Endothelial cell of umbilical vein (primary cell): Measurements from ENCODE around the gene ATF5. TPM values are rescaled to one million over a fixed set of nuclear protein-coding genes. Genes with fewer than 3 reads are reported as not detected.

ENCODE experiments used
- BruUV-seq: library from RNA; stranded (reverse); fragments of 400-500 nt; replicated peaks from 2 replicates; lab custom pipeline; 2021; lab: Mats Ljungman, UMichigan
- CTCF ChIA-PET: fragments of 300-600, 350-600 bp; sonication (Branson Sonifier 250); formaldehyde crosslinking; loops from one replicate; lab custom pipeline; 2021; ENCODE audit warnings: antibody characterized with exemption, inconsistent platforms; lab: Charles Lee
- POLR2A ChIA-PET: fragments of 300-600, 350-600 bp; sonication (Branson Sonifier 250); formaldehyde crosslinking; loops from one replicate; lab custom pipeline; 2021; ENCODE audit warnings: antibody characterized with exemption, inconsistent platforms; lab: Charles Lee
- DNase-seq: peaks from one replicate; pipeline ENCODE4 v3.0.0-alpha.2; 2011; ENCODE audit warnings: low read depth, low spot score
- FAIRE-seq: peaks from 2 replicates; lab custom pipeline; 2011; peaks lifted over from hg19 to GRCh38; lab: Jason Lieb, UNC
- H2AFZ ChIP-seq: 2 replicates; pipeline ENCODE4 v1.6.0; 2012; ENCODE audit warnings: low read depth, low read length, control low read depth, inconsistent platforms
- H3K27ac ChIP-seq: 2 replicates; pipeline ENCODE4 v1.5.1; 2011; ENCODE audit warnings: low read depth, mild to moderate bottlenecking, control low read depth, low read length, moderate library complexity; ENCODE audit not compliant: insufficient read depth
- H3K27me3 ChIP-seq, 2 experiments: 2 replicates each; pipeline versions ENCODE4 v1.6.0 to v1.6.1; 2011; ENCODE audit warnings: low read length in 2 of 2, mixed read lengths in 1 of 2; ENCODE audit not compliant: control insufficient read depth in 2 of 2, insufficient read depth in 2 of 2
- H3K36me3 ChIP-seq, 2 experiments: 2 replicates in 1 of 2; 3 replicates in 1 of 2; pipeline ENCODE4 v1.5.1; 2011; ENCODE audit warnings: low read length in 2 of 2, mild to moderate bottlenecking in 1 of 2, moderate library complexity in 1 of 2; ENCODE audit not compliant: control insufficient read depth in 2 of 2, insufficient read depth in 2 of 2; ENCODE audit errors: extremely low read depth in 1 of 2
- H3K4me1 ChIP-seq: 3 replicates; pipeline ENCODE4 v1.5.1; 2011; ENCODE audit warnings: mild to moderate bottlenecking, low read length; ENCODE audit not compliant: control insufficient read depth, insufficient read depth; ENCODE audit errors: extremely low read depth
- H3K4me2 ChIP-seq: 2 replicates; pipeline ENCODE4 v1.6.1; 2011; ENCODE audit warnings: low read length, control low read depth, mixed read lengths; ENCODE audit not compliant: insufficient read depth
- H3K4me3 ChIP-seq, 3 experiments: fragments of 200-600 bp in 1 of 3; sonication (generic), shearing (Covaris generic) in 1 of 3; replicated peaks in 1 of 3; 2 replicates each; pipeline ENCODE4 v1.5.1; 2011 to 2016; ENCODE audit warnings: control low read depth in 3 of 3, low read length in 3 of 3, mild to moderate bottlenecking in 2 of 3, inconsistent platforms in 1 of 3, low read depth in 1 of 3, moderate library complexity in 1 of 3; ENCODE audit not compliant: insufficient read depth in 1 of 3
- H3K79me2 ChIP-seq: 2 replicates; pipeline ENCODE4 v1.6.0; 2012; ENCODE audit warnings: low read length, inconsistent platforms; ENCODE audit not compliant: control insufficient read depth, insufficient read depth
- H3K9ac ChIP-seq: replicated peaks from 2 replicates; pipeline ENCODE3; 2011; ENCODE audit warnings: low read length, control low read depth; ENCODE audit not compliant: insufficient read depth; ENCODE audit errors: extremely low read depth
- H3K9me1 ChIP-seq: replicated peaks from 3 replicates; pipeline ENCODE4 v1.6.0; 2011; ENCODE audit warnings: mild to moderate bottlenecking, low read length; ENCODE audit not compliant: control insufficient read depth, insufficient read depth; ENCODE audit errors: extremely low read depth
- H3K9me3 ChIP-seq: replicated peaks from 2 replicates; pipeline ENCODE4 v1.5.1; 2012; ENCODE audit warnings: low read length, inconsistent platforms; ENCODE audit not compliant: control insufficient read depth, insufficient read depth
- H4K20me1 ChIP-seq: replicated peaks from 2 replicates; pipeline ENCODE3; 2011; ENCODE audit warnings: mild to moderate bottlenecking, low read length; ENCODE audit not compliant: control insufficient read depth, insufficient read depth; ENCODE audit errors: extremely low read depth
- CTCF ChIP-seq, 2 donors: IDR thresholded peaks; 1 replicate in 1 of 2; 2 replicates in 1 of 2; pipeline ENCODE4 v1.5.1; 2011; ENCODE audit warnings: low read length in 2 of 2, mild to moderate bottlenecking in 2 of 2, moderate library complexity in 2 of 2, control low read depth in 1 of 2, inconsistent platforms in 1 of 2, low read depth in 1 of 2; ENCODE audit not compliant: insufficient read depth in 1 of 2; ENCODE audit errors: extremely low read depth in 1 of 2
- EZH2 ChIP-seq: IDR thresholded peaks from 2 replicates; pipeline ENCODE4 v1.6.1; 2012; ENCODE audit warnings: borderline replicate concordance, low read depth, mild to moderate bottlenecking, moderate library complexity, low read length, inconsistent platforms; ENCODE audit not compliant: severe bottlenecking
- FOS ChIP-seq: IDR thresholded peaks from 2 replicates; pipeline ENCODE4 v1.6.1; 2011; ENCODE audit warnings: mild to moderate bottlenecking, low read length, moderate library complexity, borderline replicate concordance; ENCODE audit not compliant: insufficient read depth
- GATA2 ChIP-seq: IDR thresholded peaks from 2 replicates; pipeline ENCODE4 v1.7.0; 2011; ENCODE audit warnings: low read depth, mild to moderate bottlenecking, moderate library complexity, mixed read lengths, low read length; ENCODE audit not compliant: insufficient read length, insufficient read depth
- JUN ChIP-seq: IDR thresholded peaks from 2 replicates; pipeline ENCODE4 v1.6.1; 2011; ENCODE audit warnings: borderline replicate concordance, low read depth; ENCODE audit not compliant: insufficient read length, insufficient read depth
- MAX ChIP-seq: IDR thresholded peaks from 2 replicates; pipeline ENCODE4 v1.6.1; 2011; ENCODE audit not compliant: insufficient read depth, insufficient read length
- MYC ChIP-seq: IDR thresholded peaks from one replicate; pipeline ENCODE4 v1.6.1; 2011; ENCODE audit warnings: mild to moderate bottlenecking, low read depth, low read length
- POLR2A ChIP-seq: IDR thresholded peaks from 2 replicates; pipeline ENCODE4 v1.6.1; 2012; ENCODE audit warnings: low read depth, mild to moderate bottlenecking, control low read depth, low read length
- POLR2AphosphoS5 ChIP-seq: IDR thresholded peaks from 2 replicates; pipeline ENCODE4 v1.6.1; 2012; ENCODE audit warnings: low read depth, mild to moderate bottlenecking, control low read depth, low read length, moderate library complexity; ENCODE audit not compliant: insufficient read depth
- dilution Hi-C: fragments of 300-500 bp; cut with MboI; formaldehyde crosslinking; loops from one replicate; pipeline ENCODE4 v1.15.0; 2019; ENCODE audit warnings: low sequenced_read_pairs; ENCODE audit not compliant: extremely low pct_ligation_motif_present
- intact Hi-C: fragments of 100-400 bp; cut with micrococcal nuclease; formaldehyde crosslinking; loops from one replicate; pipeline ENCODE4 v1.10.0; 2022
- polyA plus RNA-seq, 4 experiments: library from polyadenylated mRNA; depleted of rRNA in 3 of 4; stranded (reverse) in 3 of 4; unstranded in 1 of 4; fragments of >200 nt; gene quantifications; 2 replicates each; pipeline versions ENCODE4 v1.2.1 to v1.2.3, GENCODE V29; 2011 to 2012; ENCODE audit warnings: missing spikeins in 1 of 4
- total RNA-seq: library from RNA; stranded (reverse); gene quantifications from 2 replicates; pipeline ENCODE4 v1.2.3, GENCODE V29; 2021

Gene ATF5
- total and polyA plus RNA-seq, 2 donors (not counting 3 experiments of a cell fraction or from before 2014, with no cell fraction given): 23.2 to 46.0 TPM

GRCh38 chr19:49894879-49895565 is 34.0 kb upstream of the ATF5 start:
- no TSS peak for BruUV-seq
- Histone ChIP-seq H3K9me1 (no peaks in the 10 kb centered on the region), H3K4me2 (no peak overlapping the region), H3K27ac (no peak overlapping the region), H3K9ac (no peak overlapping the region), H3K27me3 (no peaks in the 10 kb centered on the region), H3K4me3 (no peak overlapping the region), H2AFZ (no peak overlapping the region), H3K36me3 (no peaks in the 10 kb centered on the region), H3K4me1 (peaks cover 16% of the 10 kb centered on the region), H4K20me1 (no peaks in the 10 kb centered on the region), H3K79me2 (no peaks in the 10 kb centered on the region), H3K9me3 (no peaks in the 10 kb centered on the region)
- intact Hi-C loops: no loop called here
- CTCF ChIA-PET: interaction anchor here (0.6 to 1.6 kb wide), 2 partner anchors 27 to 33 kb away, joined by 3 read pairs; no protein-coding TSS in a partner anchor
- no peak for DNase-seq
- POLR2A ChIA-PET: no interaction called here
- dilution Hi-C loops: no loop called here
- no peak for TF ChIP-seq MYC
- TF ChIP-seq JUN: no peak
- no peak for TF ChIP-seq CTCF (IDR thresholded peaks at IDR 0.05; ENCODE audit: extremely low read depth in 1 of 2, insufficient read depth in 1 of 2, low read depth in 1 of 2, low read length in 2 of 2)
- no peak for TF ChIP-seq EZH2
- no peak for TF ChIP-seq MAX
- TF ChIP-seq POLR2AphosphoS5: no peak
- no peak for TF ChIP-seq GATA2
- TF ChIP-seq FOS: no peak
- TF ChIP-seq POLR2A: no peak
- no peak for FAIRE-seq
